Activated CD8-positive, alpha-beta memory T cell treated with anti-CD3 and anti-CD28 coated beads for 48 hours (primary cell): ENCODE measurements around the gene NAV2.
"Not testable (repeated sequence)": the region's sequence is repeated elsewhere in the genome, so short reads cannot be mapped to it uniquely, and the experiment has no call there.

ENCODE experiments used
- DNase-seq, 3 experiments: peaks; one replicate each; pipeline ENCODE4 v3.0.0-alpha.2; 2020; ENCODE audit warnings: low read depth in 2 of 3, low spot score in 2 of 3

NAV2 gene

DNA sequence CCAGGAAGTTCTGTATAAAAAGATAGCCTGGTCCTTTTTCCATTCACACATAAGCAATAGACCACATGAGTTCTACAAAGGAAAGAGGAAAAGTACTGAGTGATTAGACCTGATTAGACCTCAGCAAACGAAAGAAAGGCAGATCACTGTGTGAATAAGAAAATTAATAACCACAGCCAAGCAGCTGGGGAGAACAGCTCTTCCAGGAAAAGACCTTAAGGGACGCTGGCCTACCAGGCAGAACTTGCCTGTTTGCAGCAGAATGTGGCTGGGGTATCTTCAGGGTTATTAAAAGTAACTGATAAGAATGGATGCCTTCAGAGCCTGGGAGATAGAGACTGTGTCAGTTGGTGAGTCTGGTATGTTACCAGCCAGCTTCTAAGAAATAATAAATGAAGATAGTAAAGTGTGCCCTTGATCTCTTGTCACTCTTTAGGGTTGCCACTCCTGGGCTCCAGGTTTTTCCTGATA is 274.7 kb downstream of the NAV2 start:
- DNase-seq, result no peak

DNA sequence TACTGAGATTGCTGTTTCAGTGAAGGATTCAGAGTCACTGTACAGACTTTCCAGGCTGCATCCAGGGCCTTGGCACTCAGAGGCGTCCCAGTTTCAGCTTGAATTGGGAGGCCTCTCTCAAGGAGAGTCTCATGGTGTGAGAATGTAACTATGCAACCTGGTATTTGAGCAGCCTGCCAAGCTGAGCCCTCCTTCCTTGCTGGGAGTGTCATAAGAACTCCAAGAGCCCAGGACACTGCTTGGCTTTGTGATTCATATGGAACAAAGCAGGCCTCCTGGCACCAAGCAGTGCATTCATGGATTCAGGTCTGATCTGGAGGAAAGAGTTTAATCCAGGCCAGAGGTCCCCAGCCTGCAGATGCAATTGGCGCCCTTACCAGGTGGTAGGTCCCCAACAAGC is 276.0 kb downstream of the NAV2 start:
- DNase-seq, result no peak

DNA sequence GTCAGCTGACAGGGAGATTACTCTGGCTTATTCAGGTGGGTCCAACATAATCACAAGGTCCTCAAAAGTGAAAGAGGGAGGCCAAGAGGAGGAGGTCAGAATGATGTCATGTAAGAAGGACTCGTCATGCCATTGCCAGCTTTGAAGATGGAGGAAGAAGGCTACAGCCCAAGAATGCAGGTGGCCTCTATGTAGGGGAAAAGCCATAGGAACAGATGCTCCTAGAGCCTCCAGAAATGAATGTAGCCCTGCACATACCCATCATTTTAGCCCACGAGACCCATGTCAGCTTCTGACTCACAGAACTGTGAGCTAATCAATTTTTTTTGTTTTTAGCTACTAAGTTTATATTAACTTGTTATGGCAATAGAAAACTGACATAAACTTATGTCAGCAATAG is 276.6 kb downstream of the NAV2 start:
- no peak for DNase-seq

DNA sequence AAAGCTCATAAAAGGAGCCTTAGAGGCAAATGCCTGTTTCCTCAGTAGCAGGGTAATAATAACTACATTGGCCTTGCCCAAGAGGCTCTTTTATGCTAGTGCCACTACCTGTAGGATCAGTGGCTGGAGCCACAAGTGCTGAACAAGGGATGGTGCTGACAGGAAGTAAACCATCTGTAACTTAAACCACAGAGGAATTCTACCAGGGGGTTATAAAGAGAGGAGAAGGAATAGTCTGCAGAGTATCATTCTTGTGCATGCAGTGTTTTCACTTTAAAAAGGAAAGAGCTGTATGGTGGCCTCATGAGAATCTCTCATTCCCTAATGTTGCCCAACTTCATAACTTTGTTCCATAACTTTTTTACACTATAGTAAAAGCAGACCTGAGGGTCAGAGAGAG is 279.5 kb downstream of the NAV2 start:
- DNase-seq, result no peak

DNA sequence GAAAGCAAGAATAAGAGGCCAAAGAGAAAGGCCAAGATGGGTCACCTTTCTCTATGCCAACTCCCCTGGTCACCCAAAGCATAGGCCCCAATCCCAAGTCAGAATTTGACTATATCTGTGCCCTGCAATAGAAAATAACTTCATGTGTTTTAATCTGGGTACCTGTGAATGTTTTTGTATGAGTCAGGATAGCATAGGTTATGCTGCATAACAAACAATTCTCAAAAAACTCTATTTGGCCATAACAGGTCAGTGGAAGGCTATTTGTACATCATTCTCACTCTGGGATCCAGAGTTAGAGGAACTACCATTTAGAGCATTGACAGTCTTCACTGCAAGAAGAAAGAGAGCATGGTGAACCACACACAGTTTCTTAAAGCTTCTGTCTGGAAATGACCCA is 280.4 kb downstream of the NAV2 start:
- no peak for DNase-seq

DNA sequence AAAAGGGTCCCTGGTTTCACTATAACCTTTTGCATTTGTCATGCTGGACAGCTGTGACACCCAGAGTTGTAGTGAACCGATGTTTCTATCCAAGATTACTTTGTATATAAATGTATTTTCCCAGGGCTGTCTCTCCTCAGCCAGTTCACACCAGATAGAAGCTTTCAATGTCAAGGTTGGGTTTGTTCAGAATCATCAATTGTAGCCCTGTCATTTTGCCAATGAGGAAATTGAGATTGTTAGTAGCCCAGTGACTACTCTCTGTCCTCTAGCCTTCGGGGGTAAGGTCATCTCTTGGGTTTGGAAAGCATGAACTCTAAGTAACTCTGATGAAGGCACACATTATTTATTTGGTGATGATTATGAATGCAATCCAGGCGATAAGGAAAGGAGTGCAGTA is 282.0 kb downstream of the NAV2 start:
- DNase-seq, result no peak

DNA sequence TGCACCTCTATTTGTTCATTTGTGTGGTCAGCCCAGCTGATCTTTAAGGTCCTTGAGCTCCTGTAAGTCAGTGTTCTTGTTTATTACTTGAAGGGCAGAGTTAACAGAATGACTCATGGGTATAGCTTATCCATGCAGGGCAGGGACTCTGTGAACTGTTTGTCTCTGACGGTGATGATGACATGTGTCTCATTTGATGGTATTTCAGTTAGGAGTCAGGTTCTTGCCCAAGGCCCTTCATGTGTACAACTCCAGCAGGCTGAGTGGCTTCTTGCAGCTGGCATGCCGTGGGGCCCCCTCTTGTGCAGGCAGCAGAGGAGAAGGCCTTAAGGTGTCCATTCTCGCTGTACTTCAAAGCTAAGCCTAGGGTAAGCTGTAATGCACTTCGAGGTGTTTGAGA is 282.5 kb downstream of the NAV2 start:
- DNase-seq, result no peak

DNA sequence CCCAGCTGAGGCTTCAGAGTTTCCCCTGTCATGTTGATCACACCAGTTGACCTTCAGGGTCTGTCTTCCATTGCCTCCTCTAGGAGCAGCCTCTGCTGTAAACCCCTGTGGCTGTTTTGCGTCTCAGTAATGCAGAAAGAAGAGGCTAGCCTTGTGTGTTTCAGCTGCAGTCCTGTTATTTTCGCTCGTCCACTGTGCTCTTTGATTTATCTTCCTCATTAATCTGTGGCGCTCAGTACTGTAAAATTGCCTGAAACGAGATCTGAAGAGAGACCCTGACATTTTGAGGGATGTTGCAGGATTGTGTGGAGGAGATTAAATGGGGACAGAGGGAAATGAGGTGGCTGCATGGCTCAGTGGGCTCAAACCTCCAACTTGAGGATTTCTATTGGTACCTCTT is 283.9 kb downstream of the NAV2 start:
- DNase-seq, result no peak

DNA sequence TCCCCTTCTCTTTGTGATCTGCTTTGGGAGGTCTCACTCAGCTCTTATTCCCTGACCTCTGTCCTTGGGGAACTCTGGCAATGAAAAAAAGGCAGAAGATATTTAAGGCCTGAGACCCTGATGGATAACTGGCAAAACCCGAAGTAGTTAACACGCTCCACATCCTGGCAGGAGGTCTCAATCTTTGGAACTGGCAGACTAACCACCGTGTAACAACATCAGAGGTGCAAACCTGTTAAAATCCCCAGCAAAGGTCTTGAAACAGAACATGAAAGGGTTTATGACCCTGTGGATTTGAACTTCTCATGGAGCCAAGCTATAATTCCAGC is 287.3 kb downstream of the NAV2 start:
- DNase-seq, result no peak

DNA sequence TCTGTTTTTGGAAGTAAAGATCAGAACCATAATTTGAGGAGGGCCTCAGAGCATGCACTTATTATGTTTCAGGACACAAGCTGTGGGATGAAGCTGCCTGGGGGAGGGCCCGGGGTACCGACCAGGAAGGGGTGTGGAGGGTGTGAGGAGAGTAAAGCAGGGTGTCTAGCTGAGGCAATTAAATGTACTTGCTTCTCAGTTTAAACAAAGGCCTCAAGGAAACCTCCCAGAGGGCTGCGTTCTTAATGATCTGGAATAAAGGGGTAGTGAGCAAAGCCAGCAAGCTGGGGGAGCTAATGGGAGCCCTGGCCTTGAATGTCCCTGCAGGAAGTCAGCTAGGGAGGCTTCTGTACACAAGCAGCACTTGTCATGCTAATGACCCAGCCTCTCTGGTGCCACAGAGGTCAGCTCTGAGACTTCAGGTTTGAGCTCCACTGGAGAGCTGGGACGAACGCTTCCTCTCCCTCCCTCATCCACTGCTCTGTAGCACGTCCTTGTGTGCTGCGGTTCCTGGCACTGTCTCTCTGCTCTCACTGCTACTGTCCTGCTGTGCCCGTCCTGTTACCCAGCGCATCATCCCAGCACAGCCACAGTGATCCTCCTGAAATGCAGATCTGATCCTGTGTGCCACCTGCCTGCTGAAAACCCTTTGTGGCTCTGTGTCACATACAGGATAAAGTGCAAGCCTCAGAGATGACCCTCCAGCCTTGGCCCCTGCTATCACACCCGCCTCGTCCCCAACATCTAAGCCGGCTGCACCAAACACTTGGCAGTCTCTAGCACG is 287.9 kb downstream of the NAV2 start:
- DNase-seq, result no peak

DNA sequence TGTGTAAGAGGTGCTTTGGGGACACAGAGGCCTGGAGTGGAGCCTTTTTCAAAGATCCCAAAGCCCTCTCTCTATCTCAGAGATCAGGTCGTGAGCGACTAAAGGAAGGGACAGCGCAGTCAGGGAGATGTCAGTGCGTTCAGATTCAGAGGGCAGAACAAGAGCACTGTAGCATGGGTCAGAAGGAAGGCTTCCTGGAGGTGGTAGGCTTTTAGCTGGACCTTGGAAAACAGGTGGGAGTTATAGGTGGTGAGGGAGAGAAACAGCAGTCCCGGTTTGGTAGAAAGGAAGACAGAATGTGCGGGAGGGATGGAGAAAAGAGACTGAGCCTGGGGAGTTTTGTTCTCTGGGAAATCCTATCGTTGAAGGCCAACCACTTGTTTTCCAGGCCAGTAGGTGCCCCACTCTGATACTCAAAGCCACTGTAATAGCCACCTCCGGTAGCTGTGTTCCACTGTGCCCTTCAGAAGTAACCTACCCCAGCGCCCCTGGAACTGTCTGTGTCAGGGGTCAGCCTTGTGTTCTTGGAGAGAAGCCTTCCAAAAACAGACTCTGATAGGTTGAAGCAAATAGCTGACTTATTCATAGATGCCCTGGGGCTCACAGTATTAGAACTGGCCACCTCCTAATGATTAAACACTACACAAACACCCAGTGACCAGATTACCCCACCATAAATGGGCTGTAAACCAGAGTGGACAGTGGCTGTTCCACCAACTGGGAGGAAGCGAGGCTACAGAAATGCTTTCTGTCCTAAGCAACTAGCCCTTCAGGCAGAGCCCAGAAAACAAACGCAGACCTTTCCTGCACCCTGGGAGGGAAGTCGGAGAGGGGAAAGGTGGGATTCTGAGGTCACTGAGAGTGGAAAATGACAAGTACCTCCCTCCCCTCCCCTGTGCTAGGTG is 289.9 kb downstream of the NAV2 start:
- DNase-seq, result no peak

DNA sequence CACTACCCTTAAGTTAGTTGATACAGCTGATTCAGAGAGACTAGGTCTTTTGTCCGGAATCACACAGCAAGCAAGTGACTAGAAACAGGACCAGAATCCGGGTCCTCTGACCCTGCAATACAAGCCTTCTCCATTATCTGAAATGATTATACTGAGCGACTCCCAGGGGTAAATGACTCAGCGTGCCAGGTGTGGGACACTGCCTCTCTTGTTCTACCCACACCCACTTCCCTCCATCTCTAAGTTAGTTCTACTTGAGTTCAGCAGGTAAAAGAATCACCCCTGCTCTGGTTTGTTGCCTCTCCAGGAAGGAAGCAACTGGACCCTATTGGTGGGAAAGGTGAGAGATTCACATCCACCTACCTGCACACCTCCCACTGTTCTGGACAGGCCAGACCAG is 290.7 kb downstream of the NAV2 start:
- DNase-seq, result no peak

DNA sequence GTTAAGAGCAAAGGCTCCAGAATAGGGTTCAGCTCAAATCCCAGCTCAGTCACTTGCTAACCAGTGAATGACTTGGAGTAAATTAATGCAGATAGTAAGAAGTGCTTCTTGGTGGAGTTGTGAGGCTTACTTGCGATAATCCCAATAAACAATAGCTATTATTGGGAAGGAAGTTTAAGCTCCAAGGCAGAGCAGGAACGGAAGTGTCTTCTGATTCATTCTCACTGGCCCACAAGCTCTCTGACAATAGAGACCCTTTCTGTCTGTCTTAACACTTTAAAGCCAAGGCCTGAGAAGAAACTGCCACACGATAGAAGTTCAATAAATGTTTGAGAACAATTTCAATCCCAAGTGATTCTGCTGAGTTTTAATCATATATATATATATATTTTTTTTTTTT is 292.2 kb downstream of the NAV2 start:
- no peak for DNase-seq

DNA sequence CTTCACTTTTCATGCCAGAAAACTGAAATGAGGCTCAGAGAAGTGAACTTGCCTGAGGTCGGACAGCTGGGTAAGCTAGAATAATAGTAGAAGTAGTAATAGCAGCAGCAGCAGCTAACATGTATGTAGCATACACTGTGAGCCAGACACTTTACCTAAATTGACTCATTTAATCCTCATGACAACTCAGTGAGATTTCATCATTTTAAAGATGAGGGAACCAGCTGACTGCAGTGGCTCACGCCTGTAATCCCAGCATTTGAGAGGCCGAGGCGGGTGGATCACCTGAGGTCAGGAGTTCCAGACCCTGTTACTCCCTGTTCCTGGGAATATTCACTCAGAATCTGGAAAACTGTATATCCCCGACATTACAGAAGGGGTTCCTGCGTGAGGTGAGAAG is 293.1 kb downstream of the NAV2 start:
- no peak for DNase-seq

DNA sequence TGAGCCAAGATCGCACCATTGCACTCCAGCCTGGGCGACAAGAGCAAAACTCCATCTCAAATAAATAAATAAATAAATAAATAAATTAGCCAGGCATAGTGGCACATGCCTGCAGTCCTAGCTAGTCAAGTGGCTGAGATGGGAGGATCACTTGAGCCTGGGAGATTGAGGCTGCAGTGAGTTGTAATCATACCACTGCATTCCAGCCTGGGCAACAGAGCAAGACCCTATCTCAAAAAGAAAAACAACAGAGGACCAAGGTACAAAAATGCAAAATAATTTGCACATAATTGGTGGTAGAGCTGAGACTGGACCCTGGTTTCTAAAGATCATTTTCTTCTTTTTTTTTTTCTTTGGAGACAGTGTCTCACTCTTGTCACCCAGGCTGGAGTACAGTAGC is 294.0 kb downstream of the NAV2 start:
- not testable (repeated sequence) for DNase-seq

DNA sequence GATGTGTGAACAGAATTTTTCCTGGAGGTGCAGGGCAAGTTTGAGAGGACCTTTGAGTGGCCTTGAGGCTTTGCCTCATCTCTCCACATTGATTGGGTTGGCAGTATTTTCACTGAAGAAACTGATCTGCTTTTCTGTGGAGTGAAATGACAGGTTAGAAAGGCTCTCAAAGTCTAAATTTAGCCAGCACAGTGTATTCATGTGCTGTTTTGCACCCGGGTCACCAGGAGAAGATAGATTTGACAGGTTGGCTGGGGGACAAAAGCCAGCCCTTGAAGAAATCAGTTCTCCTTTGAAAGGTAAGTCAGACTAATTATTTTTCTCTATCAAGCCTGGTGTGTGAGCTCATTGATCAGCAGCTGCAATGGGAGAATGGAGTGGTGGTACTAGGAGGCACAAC is 294.7 kb downstream of the NAV2 start:
- DNase-seq, result no peak

DNA sequence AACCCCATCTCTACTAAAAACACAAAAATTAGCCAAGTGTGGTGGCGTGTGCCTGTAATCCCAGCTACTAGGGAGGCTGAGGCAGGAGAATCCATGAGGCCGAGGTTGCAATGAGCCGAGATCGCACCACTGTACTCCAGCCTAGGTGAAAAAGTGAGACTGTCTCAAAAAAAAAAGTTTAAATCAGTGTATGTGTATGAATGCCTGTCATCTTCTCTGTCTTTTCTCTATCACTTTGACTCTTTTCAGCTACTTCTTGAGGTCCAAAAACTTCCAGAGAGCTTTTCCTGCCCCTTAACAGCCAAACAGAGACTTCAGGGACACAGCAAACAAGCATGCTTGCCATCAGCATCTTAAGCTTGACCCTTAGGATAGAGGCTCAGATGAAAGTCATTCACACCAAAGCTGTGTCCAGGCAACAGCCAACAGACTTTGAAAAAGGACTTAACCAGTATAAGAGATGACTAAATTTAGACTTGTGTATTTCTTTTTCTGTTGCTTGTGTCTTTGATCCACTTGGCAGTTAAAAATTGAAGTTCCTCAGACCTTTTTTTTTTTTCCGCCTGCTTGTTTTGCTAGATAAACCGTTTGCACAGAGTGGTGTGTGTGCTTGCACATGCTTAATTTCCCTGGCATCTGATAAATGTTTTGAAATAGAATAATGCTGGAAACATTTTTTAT is 295.7 kb downstream of the NAV2 start:
- DNase-seq, result no peak

DNA sequence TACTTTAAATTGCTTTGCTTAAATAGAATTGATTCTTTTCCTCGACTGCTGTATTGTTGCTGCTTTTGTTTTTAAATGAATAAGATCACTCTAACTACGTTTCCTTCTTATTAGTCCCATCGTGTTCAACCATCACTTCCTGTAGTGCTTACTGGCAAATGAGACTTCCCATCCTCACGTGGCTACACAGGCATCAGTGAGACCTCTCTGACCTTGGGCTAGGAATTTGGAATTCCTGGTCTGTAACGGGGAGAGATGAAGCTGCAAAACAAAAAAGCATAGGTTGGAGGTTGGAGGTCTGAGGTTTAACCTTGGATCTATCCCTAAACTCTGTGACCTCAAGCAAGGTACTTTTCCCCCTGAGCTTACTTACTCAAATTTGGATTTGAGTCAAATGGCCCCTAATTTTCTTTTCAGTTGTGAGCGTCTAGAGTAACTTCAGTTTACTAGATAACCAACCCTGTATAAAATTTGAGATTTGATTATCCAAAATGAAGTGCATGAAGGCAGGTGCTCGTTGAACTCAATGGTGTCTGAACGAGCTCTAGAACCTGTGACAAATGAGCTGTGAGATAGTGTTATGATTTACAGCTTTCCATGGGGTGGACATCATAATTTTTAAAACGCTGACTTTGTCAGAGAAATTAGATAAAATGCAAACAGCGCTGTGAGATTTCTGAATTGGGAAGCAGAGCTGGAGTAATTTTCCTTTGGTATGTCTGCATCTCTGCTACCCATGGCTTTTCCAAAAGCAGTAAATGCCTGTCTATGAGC is 296.4 kb downstream of the NAV2 start:
- no peak for DNase-seq

DNA sequence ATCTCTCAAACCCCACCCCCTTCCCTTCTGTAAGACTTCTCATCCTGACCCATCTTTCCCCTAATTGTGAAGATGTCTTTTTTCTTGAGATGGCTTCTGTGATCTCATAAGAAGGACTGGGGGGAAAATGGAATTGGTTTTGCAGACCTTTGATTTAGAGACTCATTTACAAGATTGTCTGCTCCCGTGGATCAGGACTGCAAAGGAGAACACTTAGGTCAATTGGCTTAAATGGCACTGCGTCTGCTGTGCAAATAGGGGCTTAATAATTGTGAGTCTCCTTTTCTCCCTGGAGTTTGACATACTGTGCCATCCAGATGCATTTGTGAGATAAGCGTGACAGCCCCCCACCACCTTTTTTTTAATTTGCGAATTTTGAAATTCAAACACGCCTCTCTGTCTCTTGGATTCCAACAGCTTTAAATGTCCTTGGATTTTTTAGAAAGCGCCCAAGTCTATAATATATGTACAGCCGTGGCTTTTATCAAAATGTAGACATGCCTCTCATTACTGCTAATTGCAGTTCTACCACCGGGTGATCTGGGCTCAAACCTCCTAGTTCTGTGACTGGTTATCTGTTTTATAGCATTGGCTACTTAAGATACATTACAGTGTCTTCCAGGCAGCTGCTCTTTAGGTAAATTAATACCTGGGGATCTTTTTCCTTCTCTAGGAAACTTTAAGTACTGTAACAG is 297.7 kb downstream of the NAV2 start:
- no peak for DNase-seq

DNA sequence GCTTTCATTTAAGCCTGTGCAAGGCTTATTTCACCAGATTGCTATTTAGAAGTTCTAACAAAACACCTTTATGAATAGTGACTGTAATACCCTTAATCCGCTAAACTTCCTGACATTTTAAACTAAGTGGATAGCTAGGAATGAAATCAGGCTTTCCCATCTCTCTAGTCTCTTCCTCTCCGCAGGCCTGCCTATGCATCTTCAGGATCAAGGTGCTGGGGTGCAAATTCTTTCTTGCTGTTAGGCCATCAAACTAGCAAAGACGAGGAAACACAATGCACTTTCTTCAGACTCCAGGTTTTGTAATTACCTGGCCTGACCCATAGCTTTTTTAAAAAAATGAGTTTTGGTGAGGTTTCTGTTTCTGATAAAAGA is 298.2 kb downstream of the NAV2 start:
- no peak for DNase-seq
